Osteoblast (primary cell): ENCODE measurements around the gene GTF3C2. TPM values are rescaled to one million over a fixed set of nuclear protein-coding genes. Genes with fewer than 3 reads are reported as not detected.

ENCODE experiments used
- DNase-seq: peaks from one replicate; pipeline ENCODE4 v3.0.0; 2011; ENCODE audit warnings: low spot score, mixed read lengths; ENCODE audit not compliant: insufficient read length; ENCODE audit errors: missing footprints
- H2AFZ ChIP-seq: 2 replicates; pipeline ENCODE4 v1.6.0; 2011; ENCODE audit warnings: mild to moderate bottlenecking, low read length
- H3K27ac ChIP-seq: 2 replicates; pipeline ENCODE4 v1.5.1; 2011; ENCODE audit warnings: mild to moderate bottlenecking, low read depth, low read length, moderate library complexity
- H3K27me3 ChIP-seq: 2 replicates; pipeline ENCODE4 v1.6.0; 2012; ENCODE audit warnings: mild to moderate bottlenecking, control low read depth, inconsistent platforms, low read length, moderate library complexity; ENCODE audit not compliant: insufficient read depth
- H3K36me3 ChIP-seq: 2 replicates; pipeline ENCODE4 v1.5.1; 2011; ENCODE audit warnings: mild to moderate bottlenecking, low read length, control low read depth, moderate library complexity; ENCODE audit not compliant: insufficient read depth
- H3K4me1 ChIP-seq: 2 replicates; pipeline ENCODE4 v1.5.1; 2011; ENCODE audit warnings: mild to moderate bottlenecking, low read length, control low read depth, moderate library complexity; ENCODE audit not compliant: insufficient read depth
- H3K4me2 ChIP-seq: 2 replicates; pipeline ENCODE4 v1.6.0; 2011; ENCODE audit warnings: mild to moderate bottlenecking, low read length; ENCODE audit not compliant: insufficient read depth
- H3K4me3 ChIP-seq: fragments of 200-600 bp; sonication (generic); 3 replicates; pipeline ENCODE4 v1.5.1; 2012; ENCODE audit warnings: mild to moderate bottlenecking, low read length, inconsistent platforms; ENCODE audit not compliant: insufficient read depth
- H3K79me2 ChIP-seq: 2 replicates; pipeline ENCODE4 v1.6.0; 2012; ENCODE audit warnings: mild to moderate bottlenecking, low read length, control low read depth, inconsistent platforms; ENCODE audit not compliant: insufficient read depth
- H3K9me3 ChIP-seq: 2 replicates; pipeline ENCODE4 v1.5.1; 2011; ENCODE audit warnings: low read depth, low read length, control low read depth
- H4K20me1 ChIP-seq: 2 replicates; pipeline ENCODE4 v1.6.0; 2012; ENCODE audit warnings: mild to moderate bottlenecking, low read length, control low read depth; ENCODE audit not compliant: insufficient read depth
- total RNA-seq: library from RNA; depleted of rRNA; stranded (reverse); fragments of >200 nt; gene quantifications from 2 replicates; pipeline ENCODE4 v1.2.3, GENCODE V29; 2012
- TF ChIP-seq, protein P1 (sequence below): IDR thresholded peaks from 2 replicates; pipeline ENCODE4 v1.5.1; 2011; ENCODE audit warnings: mild to moderate bottlenecking, low read depth, low read length, moderate library complexity; ENCODE audit errors: extremely low read depth

Gene GTF3C2
- total RNA-seq, 1 donor, result 34.4 TPM

DNA sequence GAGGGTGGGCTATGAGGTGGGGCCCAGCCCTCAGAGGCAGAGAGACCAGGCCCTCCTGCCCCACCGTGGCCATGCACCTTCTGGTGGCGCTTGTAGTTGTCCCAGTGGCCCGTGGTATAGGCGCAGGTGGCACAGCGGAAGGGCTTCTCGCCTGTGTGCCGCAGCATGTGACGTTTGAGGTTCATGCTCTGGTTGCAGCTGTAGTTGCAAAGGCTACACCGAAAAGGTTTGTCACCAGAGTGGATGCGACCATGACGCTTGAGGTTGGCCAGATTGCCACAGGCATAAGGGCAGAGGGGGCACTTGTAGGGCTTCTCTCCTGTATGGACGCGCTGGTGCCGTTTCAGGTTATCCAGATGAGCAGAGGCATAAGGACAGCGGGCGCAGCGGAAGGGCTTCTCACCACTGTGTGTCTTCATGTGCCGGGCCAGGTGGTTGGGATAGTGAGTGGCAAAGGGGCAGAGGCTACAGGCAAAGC is 21.1 kb upstream of the GTF3C2 start:
- Histone ChIP-seq H3K27me3 (no peaks in the 10 kb centered on the region), H3K36me3 (peaks cover 79% of the 10 kb centered on the region), H3K4me3 (no peak overlapping the region), H2AFZ (no peak overlapping the region), H4K20me1 (peaks cover 17% of the 10 kb centered on the region), H3K27ac (peak overlapping the region; percentile 17), H3K79me2 (peaks cover 65% of the 10 kb centered on the region), H3K4me2 (no peak overlapping the region), H3K4me1 (peaks cover 14% of the 10 kb centered on the region), H3K9me3 (no peaks in the 10 kb centered on the region)
- DNase-seq, result no peak
- TF ChIP-seq, protein P1, sequence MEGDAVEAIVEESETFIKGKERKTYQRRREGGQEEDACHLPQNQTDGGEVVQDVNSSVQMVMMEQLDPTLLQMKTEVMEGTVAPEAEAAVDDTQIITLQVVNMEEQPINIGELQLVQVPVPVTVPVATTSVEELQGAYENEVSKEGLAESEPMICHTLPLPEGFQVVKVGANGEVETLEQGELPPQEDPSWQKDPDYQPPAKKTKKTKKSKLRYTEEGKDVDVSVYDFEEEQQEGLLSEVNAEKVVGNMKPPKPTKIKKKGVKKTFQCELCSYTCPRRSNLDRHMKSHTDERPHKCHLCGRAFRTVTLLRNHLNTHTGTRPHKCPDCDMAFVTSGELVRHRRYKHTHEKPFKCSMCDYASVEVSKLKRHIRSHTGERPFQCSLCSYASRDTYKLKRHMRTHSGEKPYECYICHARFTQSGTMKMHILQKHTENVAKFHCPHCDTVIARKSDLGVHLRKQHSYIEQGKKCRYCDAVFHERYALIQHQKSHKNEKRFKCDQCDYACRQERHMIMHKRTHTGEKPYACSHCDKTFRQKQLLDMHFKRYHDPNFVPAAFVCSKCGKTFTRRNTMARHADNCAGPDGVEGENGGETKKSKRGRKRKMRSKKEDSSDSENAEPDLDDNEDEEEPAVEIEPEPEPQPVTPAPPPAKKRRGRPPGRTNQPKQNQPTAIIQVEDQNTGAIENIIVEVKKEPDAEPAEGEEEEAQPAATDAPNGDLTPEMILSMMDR, result no peak

DNA sequence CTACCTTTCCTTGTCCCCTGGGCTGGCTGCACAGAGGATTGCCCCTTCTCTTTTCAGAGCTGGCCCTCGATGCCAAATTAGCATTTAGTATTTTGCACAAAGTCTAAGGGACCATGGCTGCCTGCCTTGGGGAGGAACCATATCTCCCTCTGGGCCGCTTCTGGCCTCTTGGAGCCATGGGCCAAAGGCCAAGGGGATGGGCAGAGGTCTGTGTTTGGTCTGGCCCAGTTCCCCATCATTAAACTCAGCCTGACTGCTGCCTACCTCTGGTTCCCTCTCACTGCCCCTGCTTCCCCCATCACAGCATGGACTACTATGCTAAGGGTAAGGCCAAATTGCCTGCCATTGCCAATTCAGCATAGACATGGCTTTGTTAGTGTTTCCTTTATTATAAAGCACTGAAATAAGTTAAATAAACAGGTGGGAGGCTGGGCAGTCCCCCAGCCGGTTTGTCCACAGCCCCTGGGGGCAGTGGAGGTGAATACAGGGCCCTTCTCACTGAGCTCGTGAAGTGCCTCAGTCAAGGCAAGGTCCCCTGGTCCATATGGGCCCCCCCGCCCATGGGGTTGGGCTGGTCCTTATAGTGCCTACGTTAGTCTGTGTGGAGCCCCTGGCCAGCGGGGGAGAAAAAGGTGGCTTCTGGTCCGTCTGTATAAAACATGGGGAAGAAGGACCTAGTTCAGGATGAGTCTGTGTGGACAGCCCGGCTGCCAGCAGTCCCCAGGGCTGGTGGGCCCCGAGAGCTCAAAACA is 20.5 kb upstream of the GTF3C2 start:
- Histone ChIP-seq H2AFZ (no peak overlapping the region), H3K4me2 (no peak overlapping the region), H3K27me3 (no peaks in the 10 kb centered on the region), H4K20me1 (peaks cover 17% of the 10 kb centered on the region), H3K9me3 (no peaks in the 10 kb centered on the region), H3K36me3 (peaks cover 78% of the 10 kb centered on the region), H3K4me1 (peaks cover 18% of the 10 kb centered on the region), H3K79me2 (peaks cover 71% of the 10 kb centered on the region), H3K27ac (peak overlapping the region; percentile 29), H3K4me3 (no peak overlapping the region)
- TF ChIP-seq, protein P1, result no peak
- DNase-seq, result no peak

DNA sequence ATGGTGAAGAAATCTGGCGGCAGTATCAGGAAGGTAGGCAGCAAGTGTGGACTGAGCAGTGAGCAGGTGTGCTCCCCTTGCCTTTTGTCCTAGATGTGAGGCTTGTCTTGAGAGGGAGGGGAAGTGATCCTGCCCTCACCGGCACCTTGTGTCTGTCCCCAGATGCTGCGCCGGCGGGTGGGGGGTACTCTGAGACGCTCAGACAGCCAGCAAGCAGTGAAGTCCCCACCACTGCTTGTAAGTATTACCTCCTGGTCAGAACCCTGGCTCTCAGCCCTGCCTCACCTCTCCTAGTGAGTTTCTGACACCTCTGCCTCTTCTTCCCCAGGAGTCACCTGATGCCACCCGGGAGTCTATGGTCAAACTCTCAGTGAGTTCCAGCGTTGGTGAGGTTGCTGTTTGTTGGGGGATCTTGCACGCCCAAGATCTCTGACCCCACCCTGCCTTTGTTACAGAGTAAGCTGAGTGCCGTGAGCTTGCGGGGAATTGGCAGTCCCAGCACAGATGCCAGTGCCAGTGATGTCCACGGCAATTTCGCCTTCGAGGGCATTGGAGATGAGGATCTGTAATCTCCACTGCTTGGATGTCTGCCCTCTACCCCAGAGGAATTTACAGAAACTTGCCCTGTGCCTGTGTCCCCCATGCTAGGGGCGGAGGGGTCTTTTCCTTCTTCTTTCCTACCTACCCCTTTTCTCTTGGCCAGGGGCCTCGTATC is 19.7 kb upstream of the GTF3C2 start:
- H2AFZ ChIP-seq, result no peak overlapping the region
- peaks cover 17% of the 10 kb centered on the region for H4K20me1 ChIP-seq
- H3K79me2 ChIP-seq, result peaks cover 79% of the 10 kb centered on the region
- no peaks in the 10 kb centered on the region for H3K9me3 ChIP-seq
- H3K36me3 ChIP-seq, result peaks cover 71% of the 10 kb centered on the region
- H3K4me1 ChIP-seq, result peaks cover 25% of the 10 kb centered on the region
- H3K4me3 ChIP-seq, result no peak overlapping the region
- peak overlapping the region; percentile 29 for H3K27ac ChIP-seq
- TF ChIP-seq, protein P1, result no peak
- no peak overlapping the region for H3K4me2 ChIP-seq
- no peak for DNase-seq
- no peaks in the 10 kb centered on the region for H3K27me3 ChIP-seq

GRCh38 chr2:27375513-27376099 is 19.0 kb upstream of the GTF3C2 start:
- Histone ChIP-seq H4K20me1 (peaks cover 17% of the 10 kb centered on the region), H3K9me3 (no peaks in the 10 kb centered on the region), H3K27me3 (no peaks in the 10 kb centered on the region), H3K4me1 (peaks cover 27% of the 10 kb centered on the region), H3K36me3 (peaks cover 68% of the 10 kb centered on the region), H3K27ac (no peak overlapping the region), H3K79me2 (peaks cover 86% of the 10 kb centered on the region), H3K4me3 (no peak overlapping the region), H2AFZ (no peak overlapping the region), H3K4me2 (no peak overlapping the region)
- TF ChIP-seq, protein P1, result no peak
- no peak for DNase-seq
